ENCODE data around the gene DCLK1.

- TF ChIP-seq, protein P1, sequence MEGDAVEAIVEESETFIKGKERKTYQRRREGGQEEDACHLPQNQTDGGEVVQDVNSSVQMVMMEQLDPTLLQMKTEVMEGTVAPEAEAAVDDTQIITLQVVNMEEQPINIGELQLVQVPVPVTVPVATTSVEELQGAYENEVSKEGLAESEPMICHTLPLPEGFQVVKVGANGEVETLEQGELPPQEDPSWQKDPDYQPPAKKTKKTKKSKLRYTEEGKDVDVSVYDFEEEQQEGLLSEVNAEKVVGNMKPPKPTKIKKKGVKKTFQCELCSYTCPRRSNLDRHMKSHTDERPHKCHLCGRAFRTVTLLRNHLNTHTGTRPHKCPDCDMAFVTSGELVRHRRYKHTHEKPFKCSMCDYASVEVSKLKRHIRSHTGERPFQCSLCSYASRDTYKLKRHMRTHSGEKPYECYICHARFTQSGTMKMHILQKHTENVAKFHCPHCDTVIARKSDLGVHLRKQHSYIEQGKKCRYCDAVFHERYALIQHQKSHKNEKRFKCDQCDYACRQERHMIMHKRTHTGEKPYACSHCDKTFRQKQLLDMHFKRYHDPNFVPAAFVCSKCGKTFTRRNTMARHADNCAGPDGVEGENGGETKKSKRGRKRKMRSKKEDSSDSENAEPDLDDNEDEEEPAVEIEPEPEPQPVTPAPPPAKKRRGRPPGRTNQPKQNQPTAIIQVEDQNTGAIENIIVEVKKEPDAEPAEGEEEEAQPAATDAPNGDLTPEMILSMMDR (IDR thresholded peaks at IDR 0.05; ENCODE audit: insufficient read depth, low read length), result no peak
- no peak for TF ChIP-seq GABPA (IDR thresholded peaks at IDR 0.05; ENCODE audit: low read depth)
- no peak for TF ChIP-seq POLR2AphosphoS5 (IDR thresholded peaks at IDR 0.05; ENCODE audit: low read depth)
- TF ChIP-seq REST (IDR thresholded peaks at IDR 0.05; ENCODE audit: insufficient replicate concordance, low read depth), result no peak
These were observed 334.6 kb downstream of the DCLK1 start for GRCh38 chr13:35796623-35797022.
